H9 (cell line): ENCODE data around the gene IST1. TPM values are rescaled to one million over a fixed set of nuclear protein-coding genes. Genes with fewer than 3 reads are reported as not detected.

Source experiments
- DNase-seq: peaks from one replicate; pipeline ENCODE4 v3.0.0-alpha.2; 2017
- H2AFZ ChIP-seq: one replicate; pipeline ENCODE4 v1.6.1; 2013; ENCODE audit warnings: mild to moderate bottlenecking, low read length, control low read depth, moderate library complexity
- H2AK5ac ChIP-seq: 2 replicates; pipeline ENCODE4 v1.6.1; 2013; ENCODE audit warnings: low read length, control low read depth, mixed read lengths; ENCODE audit not compliant: insufficient read length
- H2BK120ac ChIP-seq: one replicate; pipeline ENCODE4 v1.6.1; 2013; ENCODE audit warnings: low read depth, mild to moderate bottlenecking, low read length, control low read depth, inconsistent platforms; ENCODE audit not compliant: poor library complexity, severe bottlenecking
- H2BK12ac ChIP-seq: 2 replicates; pipeline ENCODE4 v1.6.1; 2013; ENCODE audit warnings: low read length, control low read depth, mixed read lengths, low read depth; ENCODE audit not compliant: insufficient read length
- H2BK15ac ChIP-seq: 2 replicates; pipeline ENCODE4 v1.6.1; 2013; ENCODE audit warnings: low read depth, low read length, control low read depth
- H2BK20ac ChIP-seq: one replicate; pipeline ENCODE4 v1.6.1; 2013; ENCODE audit warnings: low read depth, mild to moderate bottlenecking, low read length, control low read depth, inconsistent platforms; ENCODE audit not compliant: poor library complexity, severe bottlenecking
- H2BK5ac ChIP-seq: 2 replicates; pipeline ENCODE4 v1.6.1; 2013; ENCODE audit warnings: low read length, control low read depth, mixed read lengths; ENCODE audit not compliant: insufficient read length
- H3K14ac ChIP-seq: 2 replicates; pipeline ENCODE4 v1.6.1; 2013; ENCODE audit warnings: low read length, control low read depth; ENCODE audit not compliant: insufficient read depth
- H3K18ac ChIP-seq: 2 replicates; pipeline ENCODE4 v1.6.1; 2013; ENCODE audit warnings: low read depth, mild to moderate bottlenecking, mixed read lengths, low read length, control low read depth; ENCODE audit not compliant: insufficient read length
- H3K23ac ChIP-seq: 2 replicates; pipeline ENCODE4 v1.6.1; 2013; ENCODE audit warnings: low read length, control low read depth, mixed read lengths, low read depth; ENCODE audit not compliant: insufficient read length
- H3K23me2 ChIP-seq: 2 replicates; pipeline ENCODE4 v1.6.1; 2013; ENCODE audit warnings: low read depth, mild to moderate bottlenecking, mixed read lengths, low read length, control low read depth; ENCODE audit not compliant: insufficient read length, poor library complexity, severe bottlenecking
- H3K27ac ChIP-seq: 2 replicates; pipeline ENCODE4 v1.5.1; 2013; ENCODE audit warnings: low read length, control low read depth, mixed read lengths, low read depth; ENCODE audit not compliant: insufficient read length
- H3K27me3 ChIP-seq: 2 replicates; pipeline ENCODE4 v1.6.1; 2013; ENCODE audit warnings: low read length, control low read depth, inconsistent platforms; ENCODE audit not compliant: insufficient read depth
- H3K4ac ChIP-seq: 2 replicates; pipeline ENCODE4 v1.6.1; 2013; ENCODE audit warnings: low read depth, mild to moderate bottlenecking, control low read depth, inconsistent platforms, low read length, moderate library complexity
- H3K4me1 ChIP-seq: 2 replicates; pipeline ENCODE4 v1.6.1; 2013; ENCODE audit warnings: low read length, control low read depth, inconsistent platforms; ENCODE audit not compliant: insufficient read depth
- H3K4me2 ChIP-seq: 2 replicates; pipeline ENCODE4 v1.6.1; 2013; ENCODE audit warnings: low read length, control low read depth, mixed read lengths; ENCODE audit not compliant: insufficient read length, insufficient read depth
- H3K56ac ChIP-seq: 2 replicates; pipeline ENCODE4 v1.6.1; 2013; ENCODE audit warnings: low read depth, mild to moderate bottlenecking, mixed read lengths, low read length, control low read depth; ENCODE audit not compliant: insufficient read length
- H3K79me1 ChIP-seq: 2 replicates; pipeline ENCODE4 v1.6.1; 2013; ENCODE audit warnings: low read depth, mild to moderate bottlenecking, moderate library complexity, low read length, control low read depth, inconsistent platforms; ENCODE audit not compliant: insufficient read depth, poor library complexity, severe bottlenecking
- H3K79me2 ChIP-seq: 2 replicates; pipeline ENCODE4 v1.6.1; 2013; ENCODE audit warnings: low read length, control low read depth, inconsistent platforms; ENCODE audit not compliant: insufficient read depth
- H3K9ac ChIP-seq: 2 replicates; pipeline ENCODE4 v1.6.1; 2013; ENCODE audit warnings: low read length, control low read depth, mixed read lengths; ENCODE audit not compliant: insufficient read length; ENCODE audit errors: extremely low read depth
- H3K9me3 ChIP-seq: one replicate; pipeline ENCODE4 v1.6.1; 2013; ENCODE audit warnings: low read depth, low read length, inconsistent platforms; ENCODE audit not compliant: control insufficient read depth
- H3T11ph ChIP-seq: one replicate; pipeline ENCODE4 v1.6.1; 2013; ENCODE audit warnings: mild to moderate bottlenecking, low read length, control low read depth, inconsistent platforms
- H4K20me1 ChIP-seq: one replicate; pipeline ENCODE4 v1.6.1; 2013; ENCODE audit not compliant: control insufficient read depth, insufficient read length, insufficient read depth
- H4K5ac ChIP-seq: 2 replicates; pipeline ENCODE4 v1.6.1; 2013; ENCODE audit warnings: low read depth, mild to moderate bottlenecking, mixed read lengths, low read length, control low read depth; ENCODE audit not compliant: insufficient read length
- H4K8ac ChIP-seq: replicated peaks from 2 replicates; pipeline ENCODE4 v1.6.1; 2013; ENCODE audit warnings: low read length, control low read depth, mixed read lengths, low read depth; ENCODE audit not compliant: insufficient read length
- H4K91ac ChIP-seq: 2 replicates; pipeline ENCODE4 v1.6.1; 2013; ENCODE audit warnings: low read depth, mild to moderate bottlenecking, moderate library complexity, mixed read lengths, low read length, control low read depth; ENCODE audit not compliant: insufficient read length
- H3K27ac Mint-ChIP-seq, 3 experiments: 2 replicates in 2 of 3; 3 replicates in 1 of 3; pipeline ENCODE4 v1.8.0; 2020 to 2021; ENCODE audit warnings: mixed read lengths in 3 of 3, mild to moderate bottlenecking in 1 of 3, moderate library complexity in 1 of 3
- H3K27me3 Mint-ChIP-seq: 2 replicates; pipeline ENCODE4 v1.8.0; 2021; ENCODE audit warnings: low read depth, mild to moderate bottlenecking, moderate library complexity, mixed read lengths
- H3K36me3 Mint-ChIP-seq, 3 experiments: 2 replicates in 2 of 3; 3 replicates in 1 of 3; pipeline ENCODE4 v1.8.0; 2020 to 2021; ENCODE audit warnings: low read depth in 3 of 3, mixed read lengths in 3 of 3; ENCODE audit not compliant: insufficient read depth in 1 of 3
- H3K4me1 Mint-ChIP-seq, 2 experiments: 2 replicates each; pipeline ENCODE4 v1.8.0; 2020; ENCODE audit warnings: mixed read lengths in 2 of 2
- H3K4me3 Mint-ChIP-seq, 2 experiments: 2 replicates in 1 of 2; 3 replicates in 1 of 2; pipeline ENCODE4 v1.8.0; 2020 to 2021; ENCODE audit warnings: mild to moderate bottlenecking in 2 of 2, mixed read lengths in 2 of 2, moderate library complexity in 1 of 2
- H3K9me3 Mint-ChIP-seq, 2 experiments: 2 replicates in 1 of 2; 3 replicates in 1 of 2; pipeline ENCODE4 v1.8.0; 2020; ENCODE audit warnings: mild to moderate bottlenecking in 2 of 2, mixed read lengths in 2 of 2, moderate library complexity in 1 of 2
- CTCF ChIP-seq: fragments of 200-600 bp; sonication (generic); conservative IDR thresholded peaks from 3 replicates; pipeline ENCODE4 v1.8.0; 2021; ENCODE audit warnings: antibody characterized with exemption, mild to moderate bottlenecking
- WGBS: extraction: QIAGEN DNeasy Blood & Tissue Kit; methylation state at CpG from one replicate; pipeline ENCODE4 v1.1.7; 2013; ENCODE audit warnings: missing lambda C conversion rate, low lambda C conversion rate, mixed read lengths; ENCODE audit not compliant: insufficient read length; ENCODE audit errors: extremely low coverage; 5-methylcytosine and 5-hydroxymethylcytosine counted together
- total RNA-seq: library from RNA; stranded (reverse); gene quantifications from 2 replicates; pipeline ENCODE4 v1.2.1, GENCODE V29; 2021

Gene IST1
- total RNA-seq, 1 experiment from 2014 or later = 263 TPM

DNA sequence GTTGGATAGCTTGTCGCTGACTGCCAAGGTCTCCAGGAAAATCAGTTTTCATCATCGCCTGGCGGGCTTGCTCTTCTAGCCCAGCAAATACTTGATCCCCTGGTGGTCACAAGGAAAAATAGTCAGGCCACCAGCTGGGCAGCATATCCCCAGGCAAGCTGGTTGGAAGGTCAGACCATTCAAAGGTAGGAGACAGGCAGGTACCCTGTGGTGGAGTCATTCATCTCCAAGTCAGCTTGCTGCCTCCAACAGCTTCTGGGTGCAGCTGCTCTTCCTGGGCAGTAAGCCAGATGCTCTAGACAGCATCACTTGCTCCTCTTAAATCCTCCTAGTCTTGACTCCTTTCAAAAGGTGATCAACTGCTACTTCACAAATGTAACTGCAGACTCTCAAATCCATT, 27.4 kb upstream of the IST1 start:
- peak overlapping the region in 2 of 3 experiments; percentile 11 to 88; a peak in 3 of 7 replicates for H3K27ac Mint-ChIP-seq
- H3K9me3 ChIP-seq = no peaks in the 10 kb centered on the region

More for the DNA sequence above, 27.4 kb upstream of the IST1 start:
- Mint-ChIP-seq H3K36me3 (peaks cover 10 to 46% (median 38%) of the 10 kb centered on the region in 3 experiments), H3K4me1 (peaks cover 5 to 8% of the 10 kb centered on the region in 2 experiments; a peak in 3 of 4 replicates), H3K9me3 (no peaks in the 10 kb centered on the region), H3K27me3 (no peaks in the 10 kb centered on the region), H3K4me3 (no peak overlapping the region)
- H2BK12ac ChIP-seq = no peak overlapping the region
- no peak overlapping the region for H3K14ac ChIP-seq
- no peak overlapping the region for H3K56ac ChIP-seq
- no peak overlapping the region for H3K18ac ChIP-seq
- no peak overlapping the region for H3K23ac ChIP-seq
- no peak overlapping the region for H4K5ac ChIP-seq
- no peaks in the 10 kb centered on the region for H3K79me1 ChIP-seq
- no peak overlapping the region for H2BK5ac ChIP-seq
- no peaks in the 10 kb centered on the region for H3K4me1 ChIP-seq
- no peak overlapping the region for H2AFZ ChIP-seq
- H4K8ac ChIP-seq = no peak overlapping the region
- H2AK5ac ChIP-seq = no peak overlapping the region
- no peaks in the 10 kb centered on the region for H3K27me3 ChIP-seq
- H3K9ac ChIP-seq = no peak overlapping the region
- H3K23me2 ChIP-seq = no peaks in the 10 kb centered on the region
- DNase-seq = peak; percentile 46
- H3K27ac ChIP-seq = no peak overlapping the region
- WGBS = no CpG with 5 or more reads among the region's 3 CpGs
- no peak overlapping the region for H3K4me2 ChIP-seq
- H4K91ac ChIP-seq = no peak overlapping the region
- H2BK120ac ChIP-seq = no peak overlapping the region
- H4K20me1 ChIP-seq = no peaks in the 10 kb centered on the region
- no peak overlapping the region for H2BK20ac ChIP-seq
- no peak overlapping the region for H2BK15ac ChIP-seq
- no peak overlapping the region for H3T11ph ChIP-seq
- H3K4ac ChIP-seq = no peak overlapping the region
- H3K79me2 ChIP-seq = no peaks in the 10 kb centered on the region
- TF ChIP-seq CTCF = peak; percentile 30; the same call in 1 of the 3 replicates
